ENCODE results near the gene QRFP.

Gene QRFP

GRCh38 chr9:130847306-130848217 lies 49.0 kb downstream of the QRFP start:
- DNase-seq, result peak; percentile 73 to 85

DNA sequence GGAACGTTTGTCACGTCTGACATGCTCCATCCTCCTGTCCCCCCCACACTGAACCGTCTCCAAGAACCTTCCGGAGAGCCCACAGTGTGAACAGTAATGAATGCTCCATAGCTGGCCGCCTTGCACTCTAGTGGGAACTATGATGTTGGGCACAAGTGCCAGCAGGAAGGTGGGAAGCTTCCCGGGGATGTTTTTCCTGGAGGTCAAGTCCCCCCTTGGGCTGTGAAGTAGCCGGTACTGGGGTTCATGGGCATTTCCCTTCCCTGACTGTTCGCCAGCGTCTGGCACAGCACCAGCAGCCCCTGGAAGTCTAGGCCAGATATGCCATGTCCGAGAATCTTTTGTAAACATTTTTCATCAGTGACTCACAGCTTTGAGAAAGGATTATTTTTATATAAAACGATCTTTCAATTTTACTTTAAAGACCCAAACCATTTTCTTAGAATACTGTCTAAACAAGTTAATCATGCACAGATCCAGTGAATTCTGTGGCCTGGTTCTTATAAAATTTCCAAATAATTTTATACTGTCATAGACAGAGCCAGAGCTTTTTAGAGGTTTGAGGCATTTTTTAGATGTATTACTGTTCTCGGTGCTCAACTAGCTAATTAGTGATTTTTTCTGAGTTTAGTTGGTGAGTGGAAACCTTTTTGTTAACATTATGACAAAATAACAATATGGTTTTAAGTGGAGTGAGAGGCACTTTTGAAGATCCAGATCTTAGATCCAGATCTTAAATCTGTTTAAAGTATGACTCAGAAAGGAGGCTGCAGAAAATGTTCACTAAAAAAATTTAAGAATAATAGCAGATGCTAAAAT lies 49.9 kb downstream of the QRFP start:
- DNase-seq, result no peak

DNA sequence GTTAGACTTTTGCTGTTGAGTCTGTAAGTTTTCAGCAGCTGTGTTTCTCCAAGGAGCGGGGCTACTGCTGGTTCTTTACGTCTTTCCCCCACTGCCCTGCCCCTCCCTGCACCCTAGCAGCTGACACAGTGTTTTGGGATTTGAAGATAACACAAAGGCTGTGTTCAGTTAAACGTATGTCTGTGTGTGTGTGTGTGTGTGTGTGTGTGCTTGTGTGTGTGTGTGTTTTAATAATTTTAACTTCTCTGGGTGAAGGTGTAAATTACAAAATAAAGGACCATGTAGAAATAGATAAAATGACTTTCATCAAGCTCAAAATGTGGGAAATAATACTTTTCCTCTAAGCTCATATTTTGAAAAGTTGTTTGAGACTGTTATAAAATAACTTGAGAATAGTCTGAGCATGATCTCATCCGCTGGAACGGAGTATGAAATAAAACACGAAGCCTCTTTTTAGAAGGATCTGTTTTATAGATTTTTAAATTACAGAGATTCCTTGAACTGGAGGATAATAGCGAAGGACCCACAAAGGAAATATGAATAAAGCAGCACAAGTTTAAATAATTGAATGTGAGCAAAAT lies 50.6 kb downstream of the QRFP start:
- no peak for DNase-seq

DNA sequence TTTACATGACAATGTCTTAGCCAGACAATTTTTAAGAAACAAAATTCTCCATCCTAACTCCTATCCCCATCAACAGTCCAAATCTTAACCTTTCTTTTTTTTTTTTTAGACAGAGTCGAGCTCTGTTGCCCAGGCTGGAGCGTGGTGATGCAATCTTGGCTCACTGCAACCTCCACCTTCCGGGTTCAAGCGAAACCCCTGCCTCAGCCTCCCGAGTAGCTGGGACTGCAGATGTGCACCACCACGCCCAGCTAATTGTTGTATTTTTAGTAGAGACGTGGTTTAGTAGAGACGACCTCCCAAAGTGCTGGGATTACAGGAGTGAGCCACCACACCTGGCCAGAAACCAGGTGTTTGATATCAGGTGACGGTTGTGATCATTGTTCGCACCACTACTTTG lies 51.4 kb downstream of the QRFP start:
- DNase-seq, result no peak

DNA sequence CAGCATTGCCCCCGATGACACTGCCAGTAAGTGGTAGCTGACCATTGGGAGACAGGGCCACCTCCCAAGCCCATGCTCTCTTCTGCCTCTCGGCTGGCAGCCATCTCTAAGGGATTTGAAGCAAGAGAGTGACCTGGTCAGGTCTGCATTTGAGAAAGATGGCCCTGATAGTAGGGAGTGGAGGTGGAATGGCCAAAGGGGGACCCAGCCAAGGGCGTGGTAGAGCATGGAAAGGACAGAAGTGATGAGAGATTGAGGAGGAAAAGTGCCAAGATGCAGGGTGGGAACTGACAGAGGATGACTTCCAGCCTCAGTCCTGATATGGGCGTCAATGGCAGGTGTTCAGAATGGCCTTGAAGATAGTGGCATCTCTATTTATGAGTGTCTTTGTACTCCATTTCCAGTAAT lies 52.6 kb downstream of the QRFP start:
- no peak for DNase-seq

DNA sequence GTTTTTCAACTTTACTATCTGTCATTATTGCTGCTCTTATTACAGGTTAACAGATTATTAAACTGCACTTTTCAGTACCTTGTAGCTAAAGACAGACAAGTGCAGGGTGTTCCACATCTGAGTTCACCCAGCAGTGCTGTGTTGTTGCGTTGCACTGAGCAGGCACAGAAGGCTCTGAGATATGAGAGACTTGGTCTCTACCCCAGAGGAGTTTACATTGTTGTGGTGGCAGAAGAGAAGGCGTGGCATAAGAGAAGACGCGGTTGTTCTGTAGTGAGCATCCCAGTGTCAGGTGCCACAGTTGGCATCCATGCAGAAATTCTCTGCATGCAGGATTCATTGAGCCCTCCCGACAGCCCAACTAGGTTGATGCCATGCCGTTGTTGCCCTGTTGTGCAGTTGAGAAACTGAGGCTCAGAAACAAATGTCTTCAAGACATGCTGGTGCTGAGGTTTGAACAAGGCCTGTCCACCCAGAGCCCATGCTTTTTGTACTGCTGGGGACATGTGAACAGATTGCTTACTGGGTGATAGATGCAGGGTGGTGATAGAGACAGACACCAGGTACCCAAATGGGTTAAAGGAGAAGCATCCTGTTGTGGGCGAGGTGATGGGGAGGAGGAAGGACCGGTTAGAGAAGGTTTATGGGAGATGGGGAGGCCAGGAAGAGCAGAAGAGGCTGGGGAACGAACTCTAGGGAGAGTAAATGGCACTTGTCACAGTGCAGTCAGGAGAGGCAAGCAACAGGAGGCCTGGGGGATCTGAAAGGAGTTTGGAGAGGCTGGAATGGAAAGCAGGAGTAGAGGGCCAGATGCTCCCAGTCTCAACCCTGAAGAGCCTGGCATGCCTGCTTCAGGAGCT lies 53.3 kb downstream of the QRFP start:
- no peak for DNase-seq

All from inflammatory macrophage (primary cell).